ENCODE measurements around the gene ZG16. TPM values are rescaled to one million over a fixed set of nuclear protein-coding genes. Genes with fewer than 3 reads are reported as not detected.
"Not testable (repeated sequence)": the region's sequence is repeated elsewhere in the genome, so short reads cannot be mapped to it uniquely, and the experiment has no call there.

The ZG16 gene
- polyA plus RNA-seq, 1 experiment = not detected

DNA sequence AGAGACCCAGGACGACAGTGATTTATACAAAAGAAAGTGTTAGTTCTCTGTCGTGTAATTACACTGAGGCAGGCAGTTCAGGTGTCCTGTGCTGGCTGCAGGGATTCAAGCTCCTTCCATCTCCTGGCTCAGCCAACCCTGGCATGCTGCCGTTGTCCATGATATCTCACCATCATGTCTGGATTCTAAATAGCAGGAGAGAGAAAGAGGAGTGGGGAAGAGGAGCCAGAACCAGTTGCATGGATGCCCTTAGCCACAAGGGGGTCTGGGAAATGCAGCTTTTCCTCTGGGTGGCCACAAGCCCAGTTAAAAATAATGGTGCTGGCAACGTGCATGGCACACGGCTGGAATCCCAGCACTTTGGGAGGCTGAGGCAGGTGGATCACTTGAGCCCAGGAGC, 41.9 kb upstream of the ZG16 start:
- POLR2A ChIA-PET = no interaction called here
- peaks cover 1% of the 10 kb centered on the region for H3K27me3 ChIP-seq (ENCODE audit: control insufficient read depth, insufficient read depth, low read length)
- no peak for DNase-seq (ENCODE audit: low read depth)
- TF ChIP-seq, protein P1, sequence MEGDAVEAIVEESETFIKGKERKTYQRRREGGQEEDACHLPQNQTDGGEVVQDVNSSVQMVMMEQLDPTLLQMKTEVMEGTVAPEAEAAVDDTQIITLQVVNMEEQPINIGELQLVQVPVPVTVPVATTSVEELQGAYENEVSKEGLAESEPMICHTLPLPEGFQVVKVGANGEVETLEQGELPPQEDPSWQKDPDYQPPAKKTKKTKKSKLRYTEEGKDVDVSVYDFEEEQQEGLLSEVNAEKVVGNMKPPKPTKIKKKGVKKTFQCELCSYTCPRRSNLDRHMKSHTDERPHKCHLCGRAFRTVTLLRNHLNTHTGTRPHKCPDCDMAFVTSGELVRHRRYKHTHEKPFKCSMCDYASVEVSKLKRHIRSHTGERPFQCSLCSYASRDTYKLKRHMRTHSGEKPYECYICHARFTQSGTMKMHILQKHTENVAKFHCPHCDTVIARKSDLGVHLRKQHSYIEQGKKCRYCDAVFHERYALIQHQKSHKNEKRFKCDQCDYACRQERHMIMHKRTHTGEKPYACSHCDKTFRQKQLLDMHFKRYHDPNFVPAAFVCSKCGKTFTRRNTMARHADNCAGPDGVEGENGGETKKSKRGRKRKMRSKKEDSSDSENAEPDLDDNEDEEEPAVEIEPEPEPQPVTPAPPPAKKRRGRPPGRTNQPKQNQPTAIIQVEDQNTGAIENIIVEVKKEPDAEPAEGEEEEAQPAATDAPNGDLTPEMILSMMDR (IDR thresholded peaks at IDR 0.05; ENCODE audit: insufficient read depth, low read depth, low read length) = no peak
- no peak overlapping the region for H3K4me3 ChIP-seq (ENCODE audit: low read depth, low read length)
- CTCF ChIA-PET = no interaction called here
- H3K36me3 ChIP-seq (ENCODE audit: control insufficient read depth, insufficient read depth, low read length) = no peaks in the 10 kb centered on the region

DNA sequence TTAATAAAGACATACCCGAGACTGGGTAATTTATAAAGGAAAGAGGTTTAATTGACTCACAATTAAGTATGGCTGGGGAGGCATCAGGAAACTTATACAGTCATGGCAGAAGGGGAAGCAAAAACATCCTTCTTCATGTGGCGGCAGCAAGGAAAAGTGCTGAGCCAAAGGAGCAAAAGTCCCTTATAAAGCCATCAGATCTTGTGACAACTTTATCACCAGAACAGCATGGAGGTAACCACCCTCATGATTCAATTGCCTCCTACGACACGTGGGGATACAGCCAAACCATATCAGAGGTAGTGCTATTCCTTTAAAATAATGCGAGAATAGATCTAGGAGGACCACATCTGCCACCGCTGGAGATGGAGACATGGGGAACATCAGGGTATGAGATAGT, 41.3 kb upstream of the ZG16 start:
- POLR2A ChIA-PET = no interaction called here
- H3K36me3 ChIP-seq (ENCODE audit: control insufficient read depth, insufficient read depth, low read length) = no peaks in the 10 kb centered on the region
- CTCF ChIA-PET = no interaction called here
- H3K4me3 ChIP-seq (ENCODE audit: low read depth, low read length) = no peak overlapping the region
- DNase-seq (ENCODE audit: low read depth) = no peak
- H3K27me3 ChIP-seq (ENCODE audit: control insufficient read depth, insufficient read depth, low read length) = no peaks in the 10 kb centered on the region; the same call in 1 of the 2 replicates
- TF ChIP-seq, protein P1 (IDR thresholded peaks at IDR 0.05; ENCODE audit: insufficient read depth, low read depth, low read length) = no peak

GRCh38 chr16:29737713-29738112, 40.3 kb upstream of the ZG16 start:
- POLR2A ChIA-PET = no interaction called here
- CTCF ChIA-PET = no interaction called here
- Histone ChIP-seq H3K36me3 (ENCODE audit: control insufficient read depth, insufficient read depth, low read length) (no peaks in the 10 kb centered on the region), H3K27me3 (ENCODE audit: control insufficient read depth, insufficient read depth, low read length) (no peaks in the 10 kb centered on the region; the same call in 1 of the 2 replicates), H3K4me3 (ENCODE audit: low read depth, low read length) (no peak overlapping the region)
- DNase-seq (ENCODE audit: low read depth) = no peak
- TF ChIP-seq, protein P1 (IDR thresholded peaks at IDR 0.05; ENCODE audit: insufficient read depth, low read depth, low read length) = no peak

DNA sequence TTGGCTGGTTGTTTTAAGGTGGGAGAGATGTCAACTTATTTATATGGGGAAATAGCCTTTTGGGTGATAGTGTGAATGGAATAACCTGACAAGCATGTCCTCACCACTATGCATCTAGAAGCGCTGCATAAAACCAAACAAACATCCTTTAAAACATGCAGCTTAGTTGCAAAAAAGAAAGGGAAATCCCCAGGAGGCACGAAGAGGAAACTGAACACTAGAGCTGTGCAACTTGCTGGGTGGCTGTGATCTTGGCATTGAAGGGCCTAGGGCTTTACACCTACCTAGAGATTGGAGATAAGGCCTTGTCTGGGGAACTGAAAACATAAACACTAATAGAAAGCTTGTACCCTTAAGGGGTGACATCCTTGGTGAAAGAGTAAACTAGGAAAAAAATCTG, 39.5 kb upstream of the ZG16 start:
- POLR2A ChIA-PET = no interaction called here

GRCh38 chr16:29739927-29740629, 38.0 kb upstream of the ZG16 start:
- H3K4me3 ChIP-seq (ENCODE audit: low read depth, low read length); CTCF ChIA-PET; POLR2A ChIA-PET: not testable (repeated sequence)

More for the DNA sequence above, 39.5 kb upstream of the ZG16 start:
- Histone ChIP-seq H3K27me3 (ENCODE audit: control insufficient read depth, insufficient read depth, low read length) (peaks cover 4% of the 10 kb centered on the region; the same call in 1 of the 2 replicates), H3K4me3 (ENCODE audit: low read depth, low read length) (no peak overlapping the region), H3K36me3 (ENCODE audit: control insufficient read depth, insufficient read depth, low read length) (no peaks in the 10 kb centered on the region)
- CTCF ChIA-PET = interaction anchor here (0.8 to 1.0 kb wide), 2 partner anchors 9 to 37 kb away, joined by 3 to 4 read pairs; no protein-coding TSS in a partner anchor
- no peak for DNase-seq (ENCODE audit: low read depth)
- TF ChIP-seq, protein P1 (IDR thresholded peaks at IDR 0.05; ENCODE audit: insufficient read depth, low read depth, low read length) = no peak

DNA sequence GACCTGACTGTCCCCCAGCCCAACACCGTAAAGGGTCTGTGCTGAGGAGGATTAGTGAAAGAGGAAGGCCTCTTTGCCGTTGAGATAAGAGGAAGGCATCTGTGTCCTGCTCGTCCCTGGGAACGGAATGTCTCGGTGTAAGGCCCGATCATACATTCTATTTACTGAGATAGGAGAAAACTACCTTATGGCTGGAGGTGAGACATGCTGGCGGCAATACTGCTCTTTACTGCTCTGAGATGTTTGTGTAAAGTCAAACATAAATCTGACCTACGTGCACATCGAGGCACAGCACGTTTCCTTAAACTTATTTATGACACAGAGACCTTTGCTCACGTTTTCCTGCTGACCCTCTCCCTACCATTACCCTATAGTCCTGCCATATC, 37.4 kb upstream of the ZG16 start:
- H3K27me3 ChIP-seq (ENCODE audit: control insufficient read depth, insufficient read depth, low read length); DNase-seq (ENCODE audit: low read depth); H3K4me3 ChIP-seq (ENCODE audit: low read depth, low read length); H3K36me3 ChIP-seq (ENCODE audit: control insufficient read depth, insufficient read depth, low read length); CTCF ChIA-PET; POLR2A ChIA-PET: not testable (repeated sequence)

More at GRCh38 chr16:29739927-29740629, 38.0 kb upstream of the ZG16 start:
- H3K36me3 ChIP-seq (ENCODE audit: control insufficient read depth, insufficient read depth, low read length); DNase-seq (ENCODE audit: low read depth); H3K27me3 ChIP-seq (ENCODE audit: control insufficient read depth, insufficient read depth, low read length): not testable (repeated sequence)

Data from BJ (cell line).